Right atrium auricular region (tissue), 2 donors: Measurements from ENCODE around the gene FANCE. TPM values are rescaled to one million over a fixed set of nuclear protein-coding genes. Genes with fewer than 3 reads are reported as not detected.

Experiments used
- DNase-seq: peaks from one replicate; pipeline ENCODE4 v3.0.0-alpha.2; 2019; ENCODE audit warnings: low spot score
- H3K27ac ChIP-seq, 2 donors: fragments of 200-600 bp; sonication (generic); 1 replicate in 1 of 2; 2 replicates in 1 of 2; pipeline ENCODE4 v1.5.1; 2016 to 2019
- H3K27me3 ChIP-seq, 2 donors: fragments of 200-600 bp; sonication (generic); one replicate each; pipeline versions ENCODE4 v1.5.1 to v1.6.0; 2017 to 2019
- H3K36me3 ChIP-seq: fragments of 200-600 bp; sonication (generic); one replicate; pipeline ENCODE4 v1.5.1; 2016
- H3K4me1 ChIP-seq, 2 donors: fragments of 200-600 bp; sonication (generic); one replicate each; pipeline versions ENCODE4 v1.5.1 to v1.6.0; 2017 to 2019
- H3K4me3 ChIP-seq, 2 donors: fragments of 200-600 bp; sonication (generic); 1 replicate in 1 of 2; 2 replicates in 1 of 2; pipeline ENCODE4 v1.5.1; 2017 to 2019; ENCODE audit warnings: mild to moderate bottlenecking in 1 of 2, moderate library complexity in 1 of 2
- H3K9me3 ChIP-seq, 2 donors: fragments of 200-600 bp; sonication (generic); one replicate each; pipeline ENCODE4 v1.5.1; 2019
- total RNA-seq, 2 donors: library from RNA; depleted of rRNA; stranded (reverse); fragments of >200 nt; gene quantifications; one replicate each; pipeline ENCODE4 v1.1.0, GENCODE V29; 2016
- TF ChIP-seq, protein P1 (sequence below), 2 donors: fragments of 200-600 bp; sonication (generic); IDR thresholded peaks; one replicate each; pipeline ENCODE4 v1.5.1; 2019; ENCODE audit warnings: antibody characterized with exemption in 2 of 2

Gene FANCE
- total RNA-seq, 2 donors from 2014 or later: 3.4 to 3.5 TPM

DNA sequence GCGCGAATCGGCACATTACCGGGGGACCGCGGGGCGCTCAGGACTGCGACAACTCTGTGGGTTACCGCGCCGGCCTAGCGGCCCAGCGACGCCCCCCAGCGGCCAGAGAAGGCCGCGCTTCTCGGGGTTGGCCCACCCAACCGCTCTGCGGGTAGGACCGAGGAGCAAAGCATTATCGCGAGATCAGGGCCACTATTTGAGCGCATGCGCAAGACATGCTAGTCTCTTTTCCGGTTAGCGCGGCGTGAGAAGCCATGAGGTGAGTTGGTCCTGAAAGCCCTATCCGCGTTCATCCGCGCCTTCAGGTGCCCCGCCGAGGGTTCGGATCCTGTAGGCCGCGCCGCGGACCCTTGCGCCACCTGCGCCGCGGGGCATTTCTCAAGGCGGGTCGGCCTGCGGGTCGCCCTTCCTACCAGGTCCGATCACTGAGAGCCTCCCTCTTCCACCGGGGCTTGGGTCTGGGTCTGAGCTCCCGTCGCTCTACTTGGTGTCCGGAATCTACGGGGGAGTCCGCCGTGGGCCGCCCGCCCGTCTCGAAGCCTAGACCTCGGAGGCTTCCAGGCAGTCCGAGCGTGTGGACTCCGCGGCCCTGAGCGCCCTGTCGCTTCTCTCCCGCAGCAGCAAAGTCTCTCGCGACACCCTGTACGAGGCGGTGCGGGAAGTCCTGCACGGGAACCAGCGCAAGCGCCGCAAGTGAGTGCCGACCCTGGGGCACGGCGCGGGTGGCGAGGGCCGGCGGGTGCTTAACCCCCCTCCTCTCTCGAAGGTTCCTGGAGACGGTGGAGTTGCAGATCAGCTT, 16.2 kb downstream of the FANCE start, which contains the start of gene RPL10A:
RPL10A (plus strand) TSS at position 221 of the 799 bp plus-strand sequence; CDS start at position 255, 34 bp downstream.
- Histone ChIP-seq H3K36me3 (peaks cover 36% of the 10 kb centered on the region), H3K4me1 (peaks cover 0 to 34% of the 10 kb centered on the region in 2 donors), H3K9me3 (no peaks in the 10 kb centered on the region), H3K27me3 (no peaks in the 10 kb centered on the region), H3K4me3 (peak within 1 kb of the TSS; percentile 77 to 80), H3K27ac (peak within 1 kb of the TSS; percentile 87 to 88)
- DNase-seq: peak; percentile 95
- TF ChIP-seq, protein P1, sequence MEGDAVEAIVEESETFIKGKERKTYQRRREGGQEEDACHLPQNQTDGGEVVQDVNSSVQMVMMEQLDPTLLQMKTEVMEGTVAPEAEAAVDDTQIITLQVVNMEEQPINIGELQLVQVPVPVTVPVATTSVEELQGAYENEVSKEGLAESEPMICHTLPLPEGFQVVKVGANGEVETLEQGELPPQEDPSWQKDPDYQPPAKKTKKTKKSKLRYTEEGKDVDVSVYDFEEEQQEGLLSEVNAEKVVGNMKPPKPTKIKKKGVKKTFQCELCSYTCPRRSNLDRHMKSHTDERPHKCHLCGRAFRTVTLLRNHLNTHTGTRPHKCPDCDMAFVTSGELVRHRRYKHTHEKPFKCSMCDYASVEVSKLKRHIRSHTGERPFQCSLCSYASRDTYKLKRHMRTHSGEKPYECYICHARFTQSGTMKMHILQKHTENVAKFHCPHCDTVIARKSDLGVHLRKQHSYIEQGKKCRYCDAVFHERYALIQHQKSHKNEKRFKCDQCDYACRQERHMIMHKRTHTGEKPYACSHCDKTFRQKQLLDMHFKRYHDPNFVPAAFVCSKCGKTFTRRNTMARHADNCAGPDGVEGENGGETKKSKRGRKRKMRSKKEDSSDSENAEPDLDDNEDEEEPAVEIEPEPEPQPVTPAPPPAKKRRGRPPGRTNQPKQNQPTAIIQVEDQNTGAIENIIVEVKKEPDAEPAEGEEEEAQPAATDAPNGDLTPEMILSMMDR (IDR thresholded peaks at IDR 0.05): peak; percentile 90 to 96

DNA sequence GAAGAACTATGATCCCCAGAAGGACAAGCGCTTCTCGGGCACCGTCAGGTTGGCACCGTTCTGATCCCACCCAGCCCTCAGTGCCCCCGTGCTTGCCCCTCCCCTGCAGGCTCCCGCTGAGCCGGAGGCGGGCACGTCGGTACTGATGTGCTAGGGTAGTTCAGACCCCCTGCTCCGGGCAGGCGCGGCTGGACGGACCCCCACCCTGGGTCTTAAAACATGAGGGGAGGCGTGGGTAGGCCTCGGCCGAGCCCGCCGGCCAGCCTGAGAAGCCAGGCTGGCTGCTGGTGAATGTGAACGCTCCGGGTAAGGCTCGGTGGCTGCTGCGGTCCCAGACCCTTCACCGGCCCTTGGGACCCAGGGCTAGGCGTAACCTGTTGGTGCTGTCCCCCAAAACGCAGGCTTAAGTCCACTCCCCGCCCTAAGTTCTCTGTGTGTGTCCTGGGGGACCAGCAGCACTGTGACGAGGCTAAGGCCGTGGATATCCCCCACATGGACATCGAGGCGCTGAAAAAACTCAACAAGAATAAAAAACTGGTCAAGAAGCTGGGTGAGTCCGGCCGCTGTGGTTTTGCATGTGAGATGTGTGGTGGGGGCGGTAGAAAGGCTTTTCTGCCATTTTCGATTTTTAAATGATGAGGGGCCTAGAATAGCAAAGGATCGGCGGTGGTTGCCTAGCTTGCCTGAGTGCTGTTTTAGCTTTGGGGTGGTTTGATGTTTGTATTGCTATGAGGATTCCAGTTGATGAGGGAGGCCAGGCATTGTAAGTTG, 17.0 kb downstream of the FANCE start:
- Histone ChIP-seq H3K4me1 (peaks cover 0 to 34% of the 10 kb centered on the region in 2 donors), H3K4me3 (peak overlapping the region; percentile 77 to 80), H3K27ac (peak overlapping the region; percentile 87 to 88), H3K9me3 (no peaks in the 10 kb centered on the region), H3K36me3 (peaks cover 36% of the 10 kb centered on the region), H3K27me3 (no peaks in the 10 kb centered on the region)
- DNase-seq: no peak
- TF ChIP-seq, protein P1 (IDR thresholded peaks at IDR 0.05): no peak

DNA sequence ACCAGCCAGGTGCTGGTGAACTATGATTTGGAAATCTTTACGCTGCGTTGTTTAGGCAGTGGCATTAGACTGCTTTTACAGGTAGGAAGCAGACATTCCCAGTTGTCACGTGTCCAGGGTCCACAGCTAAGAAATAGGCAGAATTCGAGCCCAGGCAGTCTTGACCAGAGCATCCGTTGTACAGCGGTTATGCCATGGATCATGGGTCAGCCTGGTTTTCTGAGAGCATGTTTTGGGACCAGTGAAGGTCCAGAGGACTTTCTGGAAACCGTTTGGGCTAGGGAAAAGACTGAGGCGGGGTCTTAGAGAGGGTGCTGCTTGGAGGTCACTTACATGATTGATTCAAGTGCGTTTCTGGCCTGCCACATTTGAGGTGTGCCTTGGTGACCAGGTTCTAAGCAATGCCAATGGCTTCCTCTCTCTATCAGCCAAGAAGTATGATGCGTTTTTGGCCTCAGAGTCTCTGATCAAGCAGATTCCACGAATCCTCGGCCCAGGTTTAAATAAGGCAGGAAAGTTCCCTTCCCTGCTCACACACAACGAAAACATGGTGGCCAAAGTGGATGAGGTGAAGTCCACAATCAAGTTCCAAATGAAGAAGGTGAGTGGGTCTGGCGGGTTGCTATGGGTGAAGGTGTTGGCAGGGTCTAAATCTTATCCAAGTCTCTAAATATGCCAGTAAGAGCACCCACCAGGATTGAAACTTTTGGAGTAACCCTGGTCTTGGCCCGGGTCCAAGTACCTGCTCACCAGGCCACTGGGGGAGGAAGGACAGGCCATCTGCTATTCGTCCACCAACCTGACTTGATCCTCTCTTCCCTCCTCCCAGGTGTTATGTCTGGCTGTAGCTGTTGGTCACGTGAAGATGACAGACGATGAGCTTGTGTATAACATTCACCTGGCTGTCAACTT, 17.9 kb downstream of the FANCE start:
- Histone ChIP-seq H3K27me3 (no peaks in the 10 kb centered on the region), H3K4me3 (peak overlapping the region; percentile 77 to 80), H3K4me1 (peaks cover 0 to 34% of the 10 kb centered on the region in 2 donors), H3K27ac (peak overlapping the region in 1 of 2 donors; percentile 88), H3K36me3 (peaks cover 42% of the 10 kb centered on the region), H3K9me3 (no peaks in the 10 kb centered on the region)
- no peak for DNase-seq
- TF ChIP-seq, protein P1 (IDR thresholded peaks at IDR 0.05): no peak

DNA sequence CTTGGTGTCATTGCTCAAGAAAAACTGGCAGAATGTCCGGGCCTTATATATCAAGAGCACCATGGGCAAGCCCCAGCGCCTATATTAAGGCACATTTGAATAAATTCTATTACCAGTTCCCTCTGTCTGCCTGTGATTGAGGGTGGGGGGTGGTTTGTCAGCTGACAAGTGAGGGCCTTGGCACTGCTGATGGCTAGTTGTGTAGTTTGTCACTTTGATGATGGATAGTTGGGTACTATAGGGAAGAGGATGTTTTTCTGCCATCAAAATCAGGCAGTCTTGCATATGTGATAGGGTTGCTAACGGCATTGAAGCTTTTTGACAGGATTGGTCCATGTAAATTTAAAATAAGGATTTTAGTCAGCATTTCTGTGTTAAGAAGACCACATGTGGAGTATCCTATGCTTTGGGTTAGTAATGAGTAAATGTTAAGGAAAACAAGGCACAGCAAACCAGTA, 18.6 kb downstream of the FANCE start:
- Histone ChIP-seq H3K27ac (peak overlapping the region in 1 of 2 donors; percentile 88), H3K4me1 (peaks cover 0 to 34% of the 10 kb centered on the region in 2 donors), H3K27me3 (no peaks in the 10 kb centered on the region), H3K36me3 (peaks cover 49% of the 10 kb centered on the region), H3K4me3 (no peak overlapping the region), H3K9me3 (no peaks in the 10 kb centered on the region)
- TF ChIP-seq, protein P1 (IDR thresholded peaks at IDR 0.05): no peak
- DNase-seq: no peak

DNA sequence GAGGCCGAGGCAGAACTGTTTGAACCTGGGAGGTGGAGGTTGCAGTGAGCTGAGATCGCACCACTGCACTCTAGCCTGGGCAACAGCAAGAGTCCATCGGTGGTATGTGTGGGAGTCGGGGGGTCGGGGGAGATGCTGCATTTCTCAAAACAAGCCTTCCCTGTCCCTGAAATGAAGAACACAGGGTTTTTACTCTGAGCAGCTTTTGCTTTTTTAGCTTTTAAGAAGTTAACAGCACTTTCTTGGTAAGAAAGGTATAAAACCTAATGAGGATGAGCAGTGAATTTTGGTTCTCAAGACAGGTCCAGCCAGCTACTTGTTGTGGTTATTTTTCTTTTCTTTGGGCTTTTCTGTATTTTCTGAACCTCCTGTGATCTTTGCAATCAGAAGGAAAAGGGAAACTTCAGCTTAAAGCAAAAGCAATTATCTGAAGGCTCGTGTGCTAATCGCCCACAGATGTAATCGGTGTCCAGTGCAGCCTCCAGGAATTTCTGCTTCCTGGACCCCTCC, 19.8 kb downstream of the FANCE start:
- Histone ChIP-seq H3K27ac (peak overlapping the region in 1 of 2 donors; percentile 0), H3K27me3 (no peaks in the 10 kb centered on the region), H3K4me1 (peaks cover 0 to 34% of the 10 kb centered on the region in 2 donors), H3K9me3 (no peaks in the 10 kb centered on the region), H3K4me3 (no peak overlapping the region), H3K36me3 (peaks cover 50% of the 10 kb centered on the region)
- no peak for DNase-seq
- TF ChIP-seq, protein P1 (IDR thresholded peaks at IDR 0.05): no peak
